Gastroesophageal sphincter (tissue), 2 donors: ENCODE results near the gene NT5M.

Source experiments
- EP300 ChIP-seq: sonication (generic); formaldehyde crosslinking; IDR thresholded peaks from one replicate; pipeline ENCODE4 v1.6.1; 2017; ENCODE audit warnings: antibody characterized with exemption, mild to moderate bottlenecking
- POLR2AphosphoS5 ChIP-seq: sonication (generic); formaldehyde crosslinking; IDR thresholded peaks from one replicate; pipeline ENCODE4 v1.6.1; 2017; ENCODE audit warnings: antibody characterized with exemption

GRCh38 chr17:17343160-17343735, 40.1 kb downstream of the NT5M start:
- TF ChIP-seq POLR2AphosphoS5 (no peak), EP300 (no peak)
